Gastroesophageal sphincter (tissue), 3 donors: ENCODE results near the gene AP5B1.

ENCODE experiments used
- CTCF ChIP-seq, 4 experiments: fragments of 200-600 bp in 2 of 4; fragments of 450-650 bp in 2 of 4; sonication (generic) in 1 of 4; IDR thresholded peaks; one replicate each; pipeline ENCODE4 v1.5.1; 2017 to 2019; ENCODE audit warnings: antibody characterized with exemption in 4 of 4, mild to moderate bottlenecking in 2 of 4, moderate library complexity in 2 of 4
- POLR2A ChIP-seq, 2 donors: fragments of 450-650 bp; IDR thresholded peaks; one replicate each; pipeline ENCODE4 v1.6.1; 2017; ENCODE audit warnings: antibody characterized with exemption in 2 of 2, mild to moderate bottlenecking in 2 of 2, moderate library complexity in 1 of 2
- POLR2AphosphoS5 ChIP-seq: sonication (generic); formaldehyde crosslinking; IDR thresholded peaks from one replicate; pipeline ENCODE4 v1.6.1; 2017; ENCODE audit warnings: antibody characterized with exemption

GRCh38 chr11:65826984-65827735 is 46.4 kb upstream of the AP5B1 start:
- TF ChIP-seq CTCF (IDR thresholded peaks at IDR 0.05) = no peak
- TF ChIP-seq POLR2A (IDR thresholded peaks at IDR 0.05) = no peak
- TF ChIP-seq POLR2AphosphoS5 = no peak
